HG03159 (cell line): Measurements from ENCODE around the gene OXSR1.
"Not testable (repeated sequence)": the region's sequence is repeated elsewhere in the genome, so short reads cannot be mapped to it uniquely, and the experiment has no call there.

Experiments used
- ATAC-seq: cut with Tn5 transposase; IDR thresholded peaks from one replicate; pipeline ENCODE4 v1.9.1; 2021; ENCODE audit warnings: mild to moderate bottlenecking, moderate library complexity; ENCODE audit not compliant: unreplicated experiment

Gene OXSR1

DNA sequence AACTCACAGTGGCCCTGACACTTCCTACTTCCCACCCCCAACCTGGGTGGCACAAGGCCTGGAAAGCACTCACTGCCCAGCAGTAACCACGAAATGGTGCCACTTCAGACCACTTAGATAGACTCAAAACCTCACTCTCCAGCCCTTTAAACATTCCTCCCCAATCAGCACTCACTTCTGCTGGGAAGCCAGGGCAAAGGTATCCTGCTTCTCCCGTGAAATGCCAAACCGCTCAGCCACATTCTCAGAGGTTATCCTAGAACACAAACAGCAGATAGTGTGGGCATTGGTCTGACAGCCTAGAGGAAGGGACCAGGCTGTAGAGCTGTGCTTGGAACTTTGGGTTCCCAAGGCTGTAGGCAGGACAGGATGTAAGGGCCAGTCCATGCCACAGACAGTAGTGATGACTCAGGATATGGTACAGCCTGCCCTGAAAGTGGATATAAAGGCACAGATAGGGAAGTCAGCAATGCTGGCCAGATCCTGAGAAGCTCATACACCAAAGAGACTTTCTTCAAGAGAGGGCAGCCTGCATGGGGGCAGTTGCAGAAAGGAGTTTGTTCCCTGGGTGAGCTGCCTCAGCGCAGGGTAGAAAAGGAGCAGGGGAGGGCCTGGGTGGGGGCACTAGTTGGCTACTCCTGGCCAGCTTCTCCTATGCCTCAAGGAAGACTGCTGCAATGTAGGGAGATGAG, 37.6 kb upstream of the OXSR1 start:
- no peak for ATAC-seq

DNA sequence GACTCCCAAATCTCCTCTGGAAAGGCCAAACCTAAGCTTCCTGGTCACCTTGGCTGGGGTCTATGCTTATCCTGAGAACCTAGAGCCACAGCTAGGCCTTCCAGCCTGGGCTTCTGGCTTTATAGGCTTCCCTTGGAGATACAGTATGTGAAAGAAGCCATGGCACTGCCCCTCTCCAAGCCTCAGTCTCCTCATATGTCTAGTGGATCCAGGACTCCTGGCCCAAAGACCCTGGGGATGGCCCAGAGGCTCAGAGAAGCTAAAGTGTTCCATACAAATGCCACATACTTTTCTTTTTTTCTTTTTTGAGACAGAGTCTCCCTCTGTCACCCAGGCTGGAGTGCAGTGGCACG, 37.1 kb upstream of the OXSR1 start:
- no peak for ATAC-seq

DNA sequence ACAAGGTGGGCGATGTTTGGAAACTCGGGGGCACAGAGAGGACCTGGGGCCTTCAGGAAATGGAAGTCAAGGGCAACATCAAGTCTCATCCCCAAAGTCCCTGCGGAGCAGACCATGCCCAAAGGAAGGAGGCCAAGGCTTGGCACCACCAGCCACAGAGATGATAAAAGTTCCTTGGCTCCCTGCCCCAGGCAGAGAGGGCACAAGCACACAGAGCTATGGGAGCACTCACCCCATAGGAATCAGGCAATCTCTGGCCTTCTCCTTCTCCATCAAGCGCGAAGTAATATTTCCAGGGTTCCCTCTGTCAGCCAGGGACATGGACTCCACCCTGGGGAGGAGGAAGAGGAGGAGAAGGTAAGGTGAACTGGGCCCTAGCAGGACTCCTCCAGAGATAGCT, 36.3 kb upstream of the OXSR1 start:
- ATAC-seq, result no peak

DNA sequence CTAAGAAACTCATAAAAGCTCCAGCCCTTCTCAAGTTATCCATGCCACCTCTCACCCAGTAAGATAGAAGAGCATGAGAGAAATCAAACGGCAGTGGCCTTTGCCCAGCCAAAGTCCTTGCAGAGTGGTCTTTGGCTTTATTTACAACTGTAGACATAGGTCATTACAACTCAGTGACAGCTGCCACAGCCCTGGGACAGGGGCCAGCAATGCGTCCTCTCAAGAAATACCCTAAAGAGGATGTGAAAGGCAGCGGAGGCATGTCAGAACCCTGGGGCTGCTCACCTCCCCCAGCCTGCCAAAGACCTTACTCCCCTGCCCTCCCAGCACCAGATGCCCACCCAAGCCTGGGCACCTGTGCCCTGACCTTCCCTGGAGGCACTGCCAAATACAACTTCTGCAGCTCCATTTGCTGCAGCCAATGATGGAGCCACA, 34.7 kb upstream of the OXSR1 start:
- ATAC-seq, result no peak

DNA sequence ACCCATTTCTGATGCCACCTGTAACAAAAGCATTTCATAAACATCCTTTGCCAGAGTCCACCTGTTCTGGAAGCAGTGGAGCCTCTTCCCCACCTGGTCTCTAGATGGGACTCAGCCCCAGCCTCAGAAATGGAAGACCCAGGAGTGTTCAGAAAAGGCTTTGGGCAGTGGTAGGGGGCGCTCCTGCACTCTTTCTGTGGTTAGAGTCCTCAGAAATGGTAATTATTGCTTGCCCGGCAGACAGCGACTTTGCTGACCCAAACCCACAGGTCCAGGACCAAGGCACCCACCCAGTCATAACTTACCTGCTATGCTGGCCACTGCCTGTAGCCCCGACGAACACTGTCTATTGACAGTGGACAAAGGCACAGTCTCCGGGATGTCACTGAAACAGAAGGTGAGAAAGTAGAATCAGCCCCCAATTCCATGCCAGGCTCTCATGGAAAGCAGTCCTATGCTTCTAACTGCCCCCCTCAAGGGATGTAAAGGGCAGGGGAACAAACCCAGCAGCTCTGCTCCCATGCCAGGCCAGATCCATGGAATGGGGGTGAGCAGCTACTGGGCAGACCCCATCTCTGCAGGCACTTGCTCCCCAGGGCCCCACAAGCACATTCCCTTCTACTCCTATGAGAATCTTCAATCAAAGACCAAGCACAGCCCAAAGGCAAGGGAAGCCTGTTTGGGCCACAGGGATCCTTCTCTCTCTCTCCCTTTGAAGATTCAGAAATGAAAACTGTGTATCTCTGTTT, 33.5 kb upstream of the OXSR1 start:
- ATAC-seq, result no peak

DNA sequence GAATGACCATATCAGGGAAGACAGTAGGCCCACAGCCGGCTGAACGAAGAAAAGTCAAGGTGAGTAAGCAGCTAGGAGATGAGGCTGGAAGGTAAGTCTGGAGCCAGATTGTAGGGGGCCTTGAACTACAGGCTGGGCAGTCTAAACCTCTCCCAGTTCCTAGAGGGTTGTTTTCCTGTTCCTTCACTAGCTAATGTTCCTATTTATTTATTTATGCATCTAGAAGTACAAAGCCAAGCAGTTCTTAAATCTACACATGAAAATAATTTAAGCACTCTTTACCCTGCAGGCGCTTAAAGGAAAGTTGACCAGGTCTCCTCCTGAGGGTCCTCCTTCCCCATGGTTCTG, 32.2 kb upstream of the OXSR1 start:
- no peak for ATAC-seq

DNA sequence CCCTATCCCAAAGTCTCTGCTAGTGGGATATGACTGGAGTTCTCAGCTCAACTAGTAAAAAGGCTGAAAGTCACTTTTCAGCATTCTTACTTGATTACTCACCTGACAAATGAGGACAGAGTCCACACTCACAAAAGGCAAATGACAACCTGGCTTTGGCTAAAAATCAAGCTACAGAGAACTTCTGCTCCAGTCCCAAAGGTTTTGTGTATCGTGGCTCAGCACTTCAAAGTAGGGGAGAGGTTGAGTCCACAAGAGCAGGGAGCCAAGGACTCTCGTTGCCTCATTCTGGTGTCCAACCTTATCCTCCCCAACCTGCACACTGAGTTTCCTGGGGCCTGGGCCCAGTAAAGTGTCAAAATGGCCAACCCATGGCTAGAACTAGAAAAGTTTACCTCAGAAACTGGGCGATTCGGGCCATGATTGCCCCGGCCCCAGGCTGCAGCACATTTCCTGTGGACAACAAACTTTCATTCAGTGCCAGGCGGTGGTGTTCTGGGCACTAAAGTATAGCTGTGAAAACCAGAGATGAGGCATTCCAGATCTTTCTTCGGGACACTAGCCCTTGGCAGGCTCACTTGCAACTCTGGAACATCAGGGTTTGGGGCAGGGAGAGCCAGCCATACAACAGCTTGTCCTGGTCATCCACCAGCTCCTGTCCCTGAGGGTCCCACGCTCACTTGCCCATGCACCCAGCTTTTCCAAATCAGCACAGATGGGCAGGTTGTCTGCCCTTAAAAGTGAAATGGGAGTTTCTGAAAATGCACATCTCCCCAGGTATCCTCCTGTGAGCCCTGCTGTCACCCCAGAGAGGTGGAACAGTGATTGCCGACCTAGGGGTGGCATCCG, 31.6 kb upstream of the OXSR1 start:
- no peak for ATAC-seq

DNA sequence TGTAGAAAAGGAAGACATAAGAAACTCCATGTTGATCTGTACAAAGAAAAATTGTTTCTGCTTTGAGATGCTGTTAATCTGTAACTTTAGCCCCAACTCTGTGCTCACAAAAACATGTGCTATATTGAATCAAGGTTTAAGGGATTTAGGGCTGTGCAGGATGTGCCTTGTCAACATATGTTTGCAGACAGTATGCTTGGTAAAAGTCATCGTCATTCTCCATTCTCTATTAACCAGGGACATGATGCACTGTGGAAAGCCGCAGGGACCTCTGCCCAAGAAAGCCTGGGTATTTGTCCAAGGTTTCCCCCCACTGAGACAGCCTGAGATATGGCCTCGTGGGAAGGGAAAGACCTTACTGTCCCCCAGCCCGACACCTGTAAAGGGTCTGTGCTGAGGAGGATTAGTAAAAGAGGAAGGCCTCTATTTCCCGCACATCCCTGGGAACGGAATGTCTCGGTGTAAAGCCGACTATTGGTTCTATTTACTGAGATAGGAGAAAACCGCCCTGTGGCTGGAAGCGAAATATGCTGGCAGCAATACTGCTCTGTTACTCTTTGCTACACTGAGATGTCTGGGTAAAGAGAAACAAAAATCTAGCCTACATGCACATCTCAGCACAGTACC, 30.7 kb upstream of the OXSR1 start:
- not testable (repeated sequence) for ATAC-seq

DNA sequence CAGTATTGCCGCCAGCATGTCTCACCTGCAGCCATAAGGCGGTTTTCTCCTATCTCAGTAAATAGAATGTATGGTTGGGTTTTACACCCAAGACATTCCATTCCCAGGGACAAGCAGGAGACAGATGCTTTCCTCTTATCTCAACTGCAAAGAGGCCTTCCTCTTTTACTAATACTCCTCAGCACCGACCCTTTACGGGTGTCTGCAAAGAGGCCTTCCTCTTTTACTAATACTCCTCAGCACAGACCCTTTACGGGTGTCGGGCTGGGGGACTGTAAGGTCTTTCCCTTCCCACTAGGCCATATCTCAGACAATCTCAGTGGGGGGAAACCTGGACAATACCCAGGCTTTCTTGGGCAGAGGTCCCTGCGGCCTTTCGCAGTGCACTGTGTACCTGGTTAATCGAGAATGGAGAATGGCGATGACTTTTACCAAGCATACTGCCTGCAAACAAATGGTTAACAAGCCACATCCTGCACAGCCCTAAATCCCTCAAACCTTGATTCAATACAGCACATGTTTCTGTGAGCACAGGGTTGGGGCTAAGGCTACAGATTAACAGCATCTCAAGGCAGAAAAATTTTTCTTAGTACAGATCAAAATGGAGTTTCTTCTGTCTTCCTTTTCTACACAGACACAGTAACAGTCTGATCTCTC, 29.6 kb upstream of the OXSR1 start:
- not testable (repeated sequence) for ATAC-seq

DNA sequence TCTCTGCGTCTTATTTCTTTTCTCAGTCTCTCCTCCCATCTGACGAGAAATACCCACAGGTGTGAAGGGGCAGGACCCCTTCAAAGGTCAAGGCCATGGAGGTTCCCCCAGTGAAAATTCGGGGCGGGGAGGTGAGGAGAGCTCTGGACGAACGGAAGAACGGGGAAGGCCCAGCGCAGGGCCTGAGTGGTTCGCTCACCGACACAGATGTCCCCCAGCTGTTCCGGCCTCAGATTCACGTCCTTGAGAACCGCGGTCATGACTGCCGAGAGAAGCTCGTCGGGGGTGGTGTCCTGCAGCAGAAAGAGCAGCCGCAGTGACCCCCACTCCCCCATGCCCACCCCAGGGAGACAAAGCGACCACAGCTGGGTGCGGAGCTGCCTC, 29.0 kb upstream of the OXSR1 start:
- no peak for ATAC-seq

DNA sequence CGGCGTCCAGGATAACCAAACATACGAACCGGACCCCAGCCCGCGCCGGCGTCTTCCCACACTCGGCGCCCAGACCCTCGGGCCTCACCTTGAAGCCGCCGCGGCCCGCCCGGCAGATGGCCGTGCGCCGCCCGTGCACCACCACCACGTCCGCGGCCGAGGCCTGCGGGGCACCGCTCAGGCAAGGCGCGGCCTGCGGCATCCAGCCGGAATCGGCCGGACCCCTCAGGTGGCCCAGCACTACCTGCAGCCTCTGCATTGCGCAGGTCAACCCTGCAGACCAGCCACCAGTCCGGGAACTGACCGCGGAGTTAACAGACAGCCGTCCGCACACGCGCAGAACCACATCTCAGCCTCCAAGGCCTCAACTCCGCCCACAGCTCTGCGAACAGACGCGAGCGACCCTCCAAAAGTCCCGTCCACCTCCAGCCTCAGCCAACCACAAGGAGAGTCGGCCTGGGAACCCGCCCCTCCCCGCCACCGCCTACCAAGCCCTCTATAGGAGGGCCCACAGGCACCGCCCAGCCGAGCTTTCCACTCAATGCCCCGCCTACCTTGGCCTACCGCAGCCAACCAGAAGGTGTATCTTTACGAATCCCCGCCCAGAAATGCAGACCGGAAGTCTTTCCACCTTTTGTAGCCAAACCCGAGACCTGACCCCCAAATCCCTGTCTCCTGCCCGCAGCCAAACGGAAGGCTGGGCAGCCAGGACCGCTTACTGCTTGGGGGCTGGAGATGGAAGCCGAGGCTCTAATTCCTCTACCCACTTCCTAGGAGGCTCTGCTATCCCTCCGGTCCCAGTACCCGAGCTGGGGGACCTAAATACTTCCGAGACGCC, 28.3 kb upstream of the OXSR1 start, which contains the start of gene ACAA1:
TSS of gene ACAA1 (minus strand) at position 351 of the 838 bp plus-strand sequence. CDS start at position 259, 92 bp downstream.
- ATAC-seq, result peak; percentile 86

DNA sequence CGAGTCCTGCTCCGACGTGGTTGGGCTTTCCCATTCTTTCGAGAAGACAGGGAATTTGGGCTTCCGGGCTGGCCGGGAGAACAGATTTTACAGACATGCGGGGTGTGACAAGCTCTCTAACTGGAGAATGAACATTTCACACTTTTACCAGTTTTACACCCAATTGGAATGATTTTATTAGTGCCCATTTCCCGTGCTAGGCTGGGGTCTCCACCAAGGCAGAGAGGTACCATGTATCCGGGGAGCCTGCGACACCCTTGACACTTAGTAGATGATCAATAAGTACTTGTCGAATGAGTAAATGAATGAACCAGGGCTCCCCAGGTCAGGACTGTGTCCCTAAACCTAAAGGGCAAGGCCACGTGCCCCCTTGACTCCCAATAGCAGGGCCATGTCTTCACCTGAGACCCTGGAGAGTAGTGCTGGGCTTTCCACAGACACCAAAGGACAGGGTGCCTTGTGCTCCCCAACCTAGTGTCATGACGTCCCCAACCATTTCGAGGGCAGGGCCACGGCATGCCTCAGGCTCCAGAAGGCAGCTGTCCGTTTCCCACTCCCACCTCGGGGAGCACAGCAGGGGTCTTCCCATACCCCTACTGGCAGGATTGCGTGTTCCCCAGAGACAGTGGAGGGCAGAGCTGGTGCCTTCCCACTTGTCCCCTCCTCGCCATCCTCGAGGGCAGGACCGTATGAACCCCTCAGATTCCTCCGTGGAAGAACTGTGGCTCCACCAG, 27.6 kb upstream of the OXSR1 start:
- no peak for ATAC-seq

DNA sequence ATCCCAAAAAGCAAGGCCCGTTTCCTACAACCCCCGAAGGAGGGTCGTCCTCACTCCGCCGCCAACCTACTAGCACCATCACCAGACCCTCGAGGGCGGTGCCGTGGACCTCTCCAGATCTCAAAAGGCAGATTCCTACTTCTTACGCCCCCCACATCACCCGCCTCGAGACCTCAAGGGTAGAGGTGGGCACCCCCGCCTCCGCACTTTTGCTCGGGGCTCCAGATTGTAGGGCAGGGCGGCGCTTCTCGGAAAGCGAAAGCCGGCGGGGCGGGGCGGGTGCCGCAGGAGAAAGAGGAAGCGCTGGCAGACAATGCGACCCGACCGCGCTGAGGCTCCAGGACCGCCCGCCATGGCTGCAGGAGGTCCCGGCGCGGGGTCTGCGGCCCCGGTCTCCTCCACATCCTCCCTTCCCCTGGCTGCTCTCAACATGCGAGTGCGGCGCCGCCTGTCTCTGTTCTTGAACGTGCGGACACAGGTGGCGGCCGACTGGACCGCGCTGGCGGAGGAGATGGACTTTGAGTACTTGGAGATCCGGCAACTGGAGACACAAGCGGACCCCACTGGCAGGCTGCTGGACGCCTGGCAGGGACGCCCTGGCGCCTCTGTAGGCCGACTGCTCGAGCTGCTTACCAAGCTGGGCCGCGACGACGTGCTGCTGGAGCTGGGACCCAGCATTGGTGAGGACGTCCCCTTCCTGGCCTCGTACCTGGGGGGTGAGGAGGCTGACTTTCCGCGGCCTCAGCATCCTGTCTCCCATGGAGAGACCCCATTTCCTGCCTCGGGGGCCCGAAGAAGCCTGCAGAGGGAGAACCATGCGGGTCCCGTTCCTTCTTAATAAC, 26.8 kb upstream of the OXSR1 start, which contains the start of gene MYD88:
TSS of gene MYD88 (plus strand) at position 313 of the 842 bp plus-strand sequence. CDS start at position 353, 40 bp downstream.
- peak; percentile 46 for ATAC-seq

DNA sequence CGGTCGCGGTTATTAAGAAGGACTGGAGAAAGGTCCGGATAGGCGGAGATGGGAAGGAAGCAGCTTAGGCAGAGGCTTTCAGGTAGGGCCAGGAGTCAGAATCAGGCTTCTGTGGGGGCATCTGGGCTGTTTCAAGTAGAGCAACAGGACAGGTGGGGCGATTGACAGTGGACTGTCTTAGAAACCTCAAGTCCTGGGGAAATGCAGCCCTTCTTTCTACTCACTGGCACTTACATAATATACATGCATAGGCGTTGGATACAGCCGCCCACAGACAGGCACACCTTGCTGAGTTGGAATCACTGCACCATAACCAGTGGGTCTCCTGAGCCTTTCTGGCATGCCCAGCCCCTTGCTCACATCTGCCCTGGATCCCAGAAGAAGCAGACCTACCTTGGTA, 26.1 kb upstream of the OXSR1 start:
- ATAC-seq, result no peak

DNA sequence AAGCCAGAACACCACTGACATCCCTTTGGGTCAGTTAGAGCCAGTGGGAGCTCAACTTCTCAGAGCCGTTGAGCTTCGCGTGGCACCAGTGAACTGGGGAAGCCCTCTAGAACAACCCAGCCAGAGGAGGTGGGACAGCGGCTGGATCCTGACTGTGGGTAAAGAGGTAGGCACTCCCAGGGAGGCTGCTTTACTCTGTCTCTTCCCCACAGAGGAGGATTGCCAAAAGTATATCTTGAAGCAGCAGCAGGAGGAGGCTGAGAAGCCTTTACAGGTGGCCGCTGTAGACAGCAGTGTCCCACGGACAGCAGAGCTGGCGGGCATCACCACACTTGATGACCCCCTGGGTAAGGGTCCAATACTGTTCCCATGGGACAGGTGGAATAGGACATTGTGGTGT, 25.7 kb upstream of the OXSR1 start:
- no peak for ATAC-seq

DNA sequence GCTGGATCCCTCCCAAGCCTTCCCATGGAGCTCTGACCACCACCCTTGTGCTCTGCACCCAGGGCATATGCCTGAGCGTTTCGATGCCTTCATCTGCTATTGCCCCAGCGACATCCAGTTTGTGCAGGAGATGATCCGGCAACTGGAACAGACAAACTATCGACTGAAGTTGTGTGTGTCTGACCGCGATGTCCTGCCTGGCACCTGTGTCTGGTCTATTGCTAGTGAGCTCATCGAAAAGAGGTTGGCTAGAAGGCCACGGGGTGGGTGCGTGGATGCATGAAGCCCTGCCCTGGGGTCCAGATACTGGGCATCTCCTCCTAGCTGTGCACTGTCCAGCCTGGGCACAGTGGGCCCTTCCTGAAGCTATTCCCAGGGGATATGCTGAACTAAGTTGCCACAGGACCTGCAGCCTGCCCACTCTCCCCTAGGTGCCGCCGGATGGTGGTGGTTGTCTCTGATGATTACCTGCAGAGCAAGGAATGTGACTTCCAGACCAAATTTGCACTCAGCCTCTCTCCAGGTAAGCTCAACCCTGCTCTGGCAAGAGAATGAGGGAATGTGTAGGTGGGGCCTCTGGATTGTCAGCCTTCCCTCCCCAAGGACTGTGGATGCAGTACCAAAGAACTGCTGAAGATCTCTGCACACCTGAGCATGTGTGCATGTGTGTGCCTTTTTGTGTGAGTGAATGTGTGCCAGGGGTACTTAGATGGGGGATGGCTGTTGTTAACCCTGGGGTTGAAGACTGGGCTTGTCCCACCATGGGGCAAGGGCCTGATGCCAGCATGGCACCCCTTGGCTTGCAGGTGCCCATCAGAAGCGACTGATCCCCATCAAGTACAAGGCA, 24.8 kb upstream of the OXSR1 start:
- no peak for ATAC-seq
